ENCODE measurements around the gene MAPK10.

GRCh38 chr4:86033171-86033570 is 326.7 kb downstream of the MAPK10 start:
- TF ChIP-seq CTCF (IDR thresholded peaks at IDR 0.05 in 4 of 5, conservative IDR thresholded peaks at IDR 0.05 in 1 of 5) (no peak), POLR2A (IDR thresholded peaks at IDR 0.05) (no peak)
